D721Med (cell line): Measurements from ENCODE around the gene ZNF629.

Experiments
- DNase-seq: peaks from one replicate; pipeline ENCODE4 v3.0.0; 2011; ENCODE audit warnings: low spot score; ENCODE audit not compliant: insufficient read length
- FAIRE-seq: peaks from 2 replicates; lab custom pipeline; 2011; peaks lifted over from hg19 to GRCh38; lab: Jason Lieb, UNC
- TF ChIP-seq, protein P1 (sequence below): IDR thresholded peaks from 2 replicates; pipeline ENCODE4 v1.5.1; 2012; ENCODE audit warnings: mild to moderate bottlenecking, control low read depth; ENCODE audit not compliant: insufficient read depth; ENCODE audit errors: missing control alignments

Gene ZNF629

DNA sequence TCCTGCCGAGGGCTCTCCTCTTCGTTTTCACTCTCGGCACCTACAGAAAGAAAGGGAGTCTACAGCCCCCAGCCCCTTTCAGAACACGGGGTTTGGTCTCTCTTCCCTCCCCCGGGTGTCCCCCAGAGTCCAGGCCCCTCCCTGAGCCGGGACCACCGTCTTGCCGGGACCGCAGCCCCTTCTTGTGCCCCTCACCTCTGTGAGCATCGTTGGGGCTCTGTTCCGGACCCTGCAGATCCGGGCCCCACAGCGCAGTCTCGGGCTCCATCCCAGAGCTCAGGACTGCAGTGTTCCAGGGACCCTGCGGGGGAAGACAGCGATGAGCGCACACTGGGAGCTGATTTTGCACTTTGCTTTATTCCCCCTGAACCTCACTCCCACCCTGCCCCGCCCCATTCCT lies 2.8 kb downstream of the ZNF629 start:
- TF ChIP-seq, protein P1, sequence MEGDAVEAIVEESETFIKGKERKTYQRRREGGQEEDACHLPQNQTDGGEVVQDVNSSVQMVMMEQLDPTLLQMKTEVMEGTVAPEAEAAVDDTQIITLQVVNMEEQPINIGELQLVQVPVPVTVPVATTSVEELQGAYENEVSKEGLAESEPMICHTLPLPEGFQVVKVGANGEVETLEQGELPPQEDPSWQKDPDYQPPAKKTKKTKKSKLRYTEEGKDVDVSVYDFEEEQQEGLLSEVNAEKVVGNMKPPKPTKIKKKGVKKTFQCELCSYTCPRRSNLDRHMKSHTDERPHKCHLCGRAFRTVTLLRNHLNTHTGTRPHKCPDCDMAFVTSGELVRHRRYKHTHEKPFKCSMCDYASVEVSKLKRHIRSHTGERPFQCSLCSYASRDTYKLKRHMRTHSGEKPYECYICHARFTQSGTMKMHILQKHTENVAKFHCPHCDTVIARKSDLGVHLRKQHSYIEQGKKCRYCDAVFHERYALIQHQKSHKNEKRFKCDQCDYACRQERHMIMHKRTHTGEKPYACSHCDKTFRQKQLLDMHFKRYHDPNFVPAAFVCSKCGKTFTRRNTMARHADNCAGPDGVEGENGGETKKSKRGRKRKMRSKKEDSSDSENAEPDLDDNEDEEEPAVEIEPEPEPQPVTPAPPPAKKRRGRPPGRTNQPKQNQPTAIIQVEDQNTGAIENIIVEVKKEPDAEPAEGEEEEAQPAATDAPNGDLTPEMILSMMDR, result no peak
- no peak for FAIRE-seq
- no peak for DNase-seq

DNA sequence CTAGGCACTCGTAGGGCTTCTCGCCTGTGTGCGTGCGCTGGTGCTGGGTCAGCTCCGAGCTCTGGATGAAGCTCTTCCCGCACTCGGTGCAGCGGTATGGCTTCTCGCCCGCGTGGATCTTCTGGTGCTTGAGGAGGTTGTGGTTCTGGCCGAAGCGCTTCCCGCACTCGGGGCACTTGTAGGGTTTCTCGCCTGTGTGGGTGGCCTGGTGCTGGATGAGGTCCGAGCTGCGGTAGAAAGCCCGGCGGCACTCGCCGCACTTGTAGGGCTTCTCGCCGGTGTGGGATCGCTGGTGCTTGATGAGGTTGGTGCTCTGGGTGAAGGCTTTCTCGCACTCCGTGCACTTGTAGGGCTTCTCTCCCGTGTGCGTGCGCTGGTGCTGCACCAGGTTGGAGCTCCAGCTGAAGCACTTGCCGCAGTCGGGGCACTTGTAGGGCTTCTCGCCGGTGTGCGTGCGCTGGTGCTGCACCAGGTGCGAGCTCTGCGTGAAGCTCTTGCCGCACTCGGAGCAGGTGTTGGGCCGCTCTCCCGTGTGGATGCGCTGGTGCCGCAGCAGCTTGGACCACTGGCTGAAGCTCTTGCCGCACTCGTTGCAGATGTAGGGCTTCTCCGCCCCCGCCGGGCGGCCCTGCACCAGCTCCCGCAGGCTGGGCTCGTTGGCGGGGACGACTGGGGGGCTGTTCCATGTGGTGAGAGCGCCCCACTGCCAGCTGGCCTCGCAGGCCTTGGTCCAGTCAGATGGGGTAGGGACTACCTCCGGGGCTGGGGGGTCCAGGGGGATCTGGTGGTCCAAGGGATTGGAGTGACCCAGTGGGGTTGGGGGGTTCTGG lies 3.5 kb downstream of the ZNF629 start:
- DNase-seq (no peak), FAIRE-seq (no peak)
- TF ChIP-seq, protein P1, result no peak

DNA sequence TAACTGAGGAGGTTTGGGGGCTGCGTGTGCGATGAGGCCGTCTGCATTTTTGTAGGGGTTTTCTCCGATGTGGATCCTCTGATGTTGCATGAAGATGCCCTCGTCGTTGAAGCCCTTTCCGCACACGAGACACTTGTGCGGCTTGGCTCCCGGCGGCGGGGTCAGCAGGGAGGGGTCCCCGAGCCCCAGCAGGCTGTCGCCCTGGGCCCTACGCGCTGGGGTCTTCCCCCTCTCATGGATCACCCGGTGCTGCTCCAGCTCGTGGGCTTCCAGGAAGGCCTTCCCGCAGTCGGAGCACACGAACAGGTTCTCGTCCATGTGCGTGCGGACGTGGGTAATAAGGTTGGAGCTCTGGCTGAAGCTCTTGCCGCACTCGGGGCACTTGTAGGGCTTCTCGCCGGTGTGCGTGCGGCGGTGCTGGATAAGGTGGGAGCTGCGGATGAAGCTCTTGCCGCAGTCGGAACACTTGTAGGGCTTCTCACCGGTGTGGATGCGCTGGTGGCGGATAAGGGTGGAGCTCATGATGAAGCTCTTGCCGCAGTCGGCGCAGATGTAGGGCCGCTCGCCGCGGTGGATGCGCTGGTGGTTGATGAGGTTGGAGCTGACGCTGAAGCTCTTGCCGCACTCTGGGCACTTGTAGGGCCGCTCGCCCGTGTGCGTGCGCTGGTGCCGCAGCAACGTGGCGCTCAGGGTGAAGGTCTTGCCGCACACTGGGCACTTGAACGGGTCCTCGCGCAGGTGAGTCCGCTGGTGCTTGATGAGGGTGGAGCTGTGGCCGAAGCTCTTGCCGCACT lies 4.3 kb downstream of the ZNF629 start:
- FAIRE-seq (no peak), DNase-seq (no peak)
- TF ChIP-seq, protein P1, result no peak

DNA sequence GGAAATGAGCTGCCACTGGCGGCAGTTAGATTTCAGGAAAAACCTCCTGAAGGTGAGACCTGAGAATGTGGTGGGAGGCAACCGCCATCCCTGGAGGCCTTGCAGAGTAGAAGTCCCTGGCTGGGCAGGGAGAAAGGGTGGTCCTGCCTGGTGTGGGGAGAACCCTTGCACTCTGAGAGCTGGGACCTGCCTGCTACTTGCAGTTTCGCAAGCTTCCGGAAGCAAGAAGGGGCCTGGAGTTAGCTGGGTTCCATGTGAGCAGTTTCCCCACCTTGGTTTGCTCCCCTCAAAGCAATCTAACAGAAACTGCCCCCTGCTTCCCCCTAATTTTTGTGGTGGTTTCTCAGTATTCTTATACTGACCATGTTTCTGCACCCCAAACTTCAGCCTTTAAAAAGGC lies 6.5 kb downstream of the ZNF629 start:
- DNase-seq (no peak), FAIRE-seq (no peak)
- TF ChIP-seq, protein P1, result no peak

DNA sequence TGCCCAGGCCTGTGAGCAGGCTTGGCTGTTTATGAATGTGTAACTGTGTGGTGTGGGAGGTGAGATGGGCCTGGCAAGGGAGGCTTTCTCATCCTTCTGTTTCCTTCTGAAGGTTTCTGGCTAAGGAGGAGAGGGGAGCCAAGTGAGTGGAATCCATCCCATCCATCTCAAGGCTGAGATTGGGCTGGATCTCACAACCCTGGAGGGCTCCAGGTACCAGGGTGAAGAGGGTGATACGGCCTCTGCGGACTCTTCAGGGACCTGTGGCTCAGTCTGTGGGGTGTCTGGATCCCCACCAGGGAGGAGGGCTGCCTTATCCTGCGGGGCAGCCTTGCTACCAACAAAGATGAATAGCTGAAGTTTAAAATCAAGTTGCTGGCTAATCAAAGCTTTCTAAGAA lies 7.0 kb downstream of the ZNF629 start:
- FAIRE-seq, result no peak
- DNase-seq, result no peak
- TF ChIP-seq, protein P1, result no peak

DNA sequence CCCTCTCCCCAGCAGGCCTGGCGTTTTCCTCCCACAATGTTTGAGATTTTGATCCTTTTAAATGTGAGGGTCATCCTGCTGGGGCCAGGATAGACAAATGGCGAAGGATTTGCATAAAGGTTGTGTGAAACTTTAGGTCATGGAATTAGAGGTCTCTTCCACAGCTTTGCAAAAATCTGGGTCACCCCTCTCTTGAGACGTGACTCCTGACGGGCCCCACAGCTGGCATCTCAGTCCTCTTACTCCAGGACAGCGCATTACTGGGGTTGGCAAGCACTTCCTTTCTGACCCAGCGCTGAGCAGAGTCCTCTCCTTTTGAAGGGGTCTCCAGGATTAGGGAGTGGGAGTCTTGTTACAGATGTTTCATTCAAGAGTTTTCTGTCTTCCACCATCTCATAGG lies 7.4 kb downstream of the ZNF629 start:
- FAIRE-seq, result no peak
- TF ChIP-seq, protein P1, result no peak

More for the DNA sequence above, 7.4 kb downstream of the ZNF629 start:
- DNase-seq, result no peak
